Neural cell (in vitro differentiated cells): ENCODE data around the gene CLPSL2. TPM values are rescaled to one million over a fixed set of nuclear protein-coding genes. Genes with fewer than 3 reads are reported as not detected.

ENCODE experiments used
- H2AFZ ChIP-seq: fragments of 200-600, 300-800 bp; sonication (generic), shearing (Covaris generic); 2 replicates; pipeline ENCODE4 v1.6.0; 2014; ENCODE audit warnings: low read depth, mild to moderate bottlenecking, antibody characterized with exemption, low read length, moderate library complexity
- H3F3A ChIP-seq: fragments of 200-600 bp; shearing (Covaris generic); 2 replicates; pipeline ENCODE4 v1.6.1; 2016; ENCODE audit warnings: mild to moderate bottlenecking, moderate library complexity, mixed read lengths, antibody characterized with exemption, low read length; ENCODE audit not compliant: insufficient read depth, poor library complexity, severe bottlenecking
- H3K27ac ChIP-seq: fragments of 200-600, 300-800 bp; sonication (generic), shearing (Covaris generic); 2 replicates; pipeline ENCODE4 v1.5.1; 2014; ENCODE audit warnings: mild to moderate bottlenecking, low read length, moderate library complexity
- H3K27me3 ChIP-seq: fragments of 300-800, 200-600 bp; sonication (generic), shearing (Covaris generic); 2 replicates; pipeline ENCODE4 v1.6.0; 2014; ENCODE audit warnings: mild to moderate bottlenecking, low read depth, low read length, moderate library complexity; ENCODE audit not compliant: insufficient read depth
- H3K36me3 ChIP-seq: fragments of 300-800, 200-600 bp; sonication (generic), shearing (Covaris generic); 2 replicates; pipeline ENCODE4 v1.5.1; 2014; ENCODE audit warnings: mild to moderate bottlenecking, antibody characterized with exemption, low read length, moderate library complexity; ENCODE audit not compliant: insufficient read depth
- H3K4me2 ChIP-seq: fragments of 300-800, 200-600 bp; sonication (generic), shearing (Covaris generic); 2 replicates; pipeline ENCODE4 v1.6.0; 2014; ENCODE audit warnings: mild to moderate bottlenecking, low read length
- H3K4me3 ChIP-seq: fragments of 300-800, 200-600 bp; sonication (generic), shearing (Covaris generic); 2 replicates; pipeline ENCODE4 v1.5.1; 2014; ENCODE audit warnings: mild to moderate bottlenecking, low read length, moderate library complexity
- H3K79me2 ChIP-seq: fragments of 200-600 bp; shearing (Covaris generic); replicated peaks from 2 replicates; pipeline ENCODE4 v1.6.0; 2014; ENCODE audit warnings: mild to moderate bottlenecking, low read length, moderate library complexity; ENCODE audit not compliant: insufficient read depth
- H3K9ac ChIP-seq: fragments of 300-800, 200-600 bp; sonication (generic), shearing (Covaris generic); 2 replicates; pipeline ENCODE4 v1.6.1; 2016; ENCODE audit warnings: mild to moderate bottlenecking, low read length, mixed read lengths
- H3K9me2 ChIP-seq: fragments of 200-600 bp; shearing (Covaris generic); 2 replicates; pipeline ENCODE4 v1.6.1; 2016; ENCODE audit warnings: mild to moderate bottlenecking, low read length, mixed read lengths; ENCODE audit not compliant: insufficient read depth
- H3K9me3 ChIP-seq: fragments of 200-600, 300-800 bp; sonication (generic), shearing (Covaris generic); 2 replicates; pipeline ENCODE4 v1.6.1; 2016; ENCODE audit warnings: mild to moderate bottlenecking, mixed run types, low read length, moderate library complexity, mixed read lengths
- H4K20me1 ChIP-seq: fragments of 200-600 bp; shearing (Covaris generic); 2 replicates; pipeline ENCODE4 v1.6.1; 2016; ENCODE audit warnings: mild to moderate bottlenecking, mixed run types; ENCODE audit not compliant: insufficient read depth
- CTCF ChIP-seq: fragments of 450-650 bp; IDR thresholded peaks from 2 replicates; pipeline ENCODE4 v1.5.1; 2014; ENCODE audit warnings: antibody characterized with exemption, mild to moderate bottlenecking, moderate library complexity; ENCODE audit not compliant: poor library complexity, severe bottlenecking
- EP300 ChIP-seq: fragments of 450-650 bp; conservative IDR thresholded peaks from 2 replicates; pipeline ENCODE4 v1.6.1; 2014; ENCODE audit warnings: antibody characterized with exemption, mild to moderate bottlenecking, moderate library complexity; ENCODE audit not compliant: poor library complexity, severe bottlenecking
- EZH2 ChIP-seq: fragments of 200-600, 300-800 bp; shearing (Covaris generic), sonication (generic); IDR thresholded peaks from 2 replicates; pipeline ENCODE4 v1.6.1; 2014; ENCODE audit warnings: antibody characterized with exemption, low read length, borderline replicate concordance, mild to moderate bottlenecking; ENCODE audit not compliant: insufficient read depth, poor library complexity, severe bottlenecking
- MXI1 ChIP-seq: fragments of 450-650 bp; conservative IDR thresholded peaks from 2 replicates; pipeline ENCODE4 v1.6.1; 2014; ENCODE audit warnings: antibody characterized with exemption, mild to moderate bottlenecking; ENCODE audit not compliant: poor library complexity, severe bottlenecking
- POLR2AphosphoS5 ChIP-seq: IDR thresholded peaks from 2 replicates; pipeline ENCODE4 v1.6.1; 2012
- RAD21 ChIP-seq: fragments of 450-650 bp; conservative IDR thresholded peaks from 2 replicates; pipeline ENCODE4 v1.6.1; 2014; ENCODE audit warnings: antibody characterized with exemption, mild to moderate bottlenecking, moderate library complexity
- SMC3 ChIP-seq: fragments of 450-650 bp; conservative IDR thresholded peaks from 2 replicates; pipeline ENCODE4 v1.6.1; 2014; ENCODE audit warnings: antibody characterized with exemption, mild to moderate bottlenecking, moderate library complexity; ENCODE audit not compliant: poor library complexity
- TAF1 ChIP-seq: IDR thresholded peaks from 2 replicates; pipeline ENCODE4 v1.6.1; 2012; ENCODE audit warnings: low read depth
- polyA plus RNA-seq: library from polyadenylated mRNA; depleted of rRNA; stranded (reverse); fragments of >200 nt; gene quantifications from 2 replicates; pipeline ENCODE4 v1.2.3, GENCODE V29; 2014
- TF ChIP-seq, protein P1 (sequence below): IDR thresholded peaks from 2 replicates; pipeline ENCODE4 v1.6.1; 2012; ENCODE audit warnings: borderline replicate concordance

CLPSL2 gene
- polyA plus RNA-seq, 1 donor from 2014 or later, result not detected

- Histone ChIP-seq H3K4me3 (no peak overlapping the region), H2AFZ (no peak overlapping the region), H3K9ac (no peak overlapping the region), H3K79me2 (no peaks in the 10 kb centered on the region), H3F3A (no peaks in the 10 kb centered on the region), H3K36me3 (no peaks in the 10 kb centered on the region), H3K9me3 (no peaks in the 10 kb centered on the region), H4K20me1 (no peaks in the 10 kb centered on the region), H3K9me2 (no peaks in the 10 kb centered on the region), H3K4me2 (no peak overlapping the region), H3K27me3 (no peaks in the 10 kb centered on the region), H3K27ac (no peak overlapping the region)
- no peak for TF ChIP-seq SMC3
- TF ChIP-seq, protein P1, sequence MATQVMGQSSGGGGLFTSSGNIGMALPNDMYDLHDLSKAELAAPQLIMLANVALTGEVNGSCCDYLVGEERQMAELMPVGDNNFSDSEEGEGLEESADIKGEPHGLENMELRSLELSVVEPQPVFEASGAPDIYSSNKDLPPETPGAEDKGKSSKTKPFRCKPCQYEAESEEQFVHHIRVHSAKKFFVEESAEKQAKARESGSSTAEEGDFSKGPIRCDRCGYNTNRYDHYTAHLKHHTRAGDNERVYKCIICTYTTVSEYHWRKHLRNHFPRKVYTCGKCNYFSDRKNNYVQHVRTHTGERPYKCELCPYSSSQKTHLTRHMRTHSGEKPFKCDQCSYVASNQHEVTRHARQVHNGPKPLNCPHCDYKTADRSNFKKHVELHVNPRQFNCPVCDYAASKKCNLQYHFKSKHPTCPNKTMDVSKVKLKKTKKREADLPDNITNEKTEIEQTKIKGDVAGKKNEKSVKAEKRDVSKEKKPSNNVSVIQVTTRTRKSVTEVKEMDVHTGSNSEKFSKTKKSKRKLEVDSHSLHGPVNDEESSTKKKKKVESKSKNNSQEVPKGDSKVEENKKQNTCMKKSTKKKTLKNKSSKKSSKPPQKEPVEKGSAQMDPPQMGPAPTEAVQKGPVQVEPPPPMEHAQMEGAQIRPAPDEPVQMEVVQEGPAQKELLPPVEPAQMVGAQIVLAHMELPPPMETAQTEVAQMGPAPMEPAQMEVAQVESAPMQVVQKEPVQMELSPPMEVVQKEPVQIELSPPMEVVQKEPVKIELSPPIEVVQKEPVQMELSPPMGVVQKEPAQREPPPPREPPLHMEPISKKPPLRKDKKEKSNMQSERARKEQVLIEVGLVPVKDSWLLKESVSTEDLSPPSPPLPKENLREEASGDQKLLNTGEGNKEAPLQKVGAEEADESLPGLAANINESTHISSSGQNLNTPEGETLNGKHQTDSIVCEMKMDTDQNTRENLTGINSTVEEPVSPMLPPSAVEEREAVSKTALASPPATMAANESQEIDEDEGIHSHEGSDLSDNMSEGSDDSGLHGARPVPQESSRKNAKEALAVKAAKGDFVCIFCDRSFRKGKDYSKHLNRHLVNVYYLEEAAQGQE, result no peak
- no peak for TF ChIP-seq POLR2AphosphoS5
- no peak for TF ChIP-seq CTCF
- TF ChIP-seq RAD21, result no peak
- no peak for TF ChIP-seq MXI1
- no peak for TF ChIP-seq EP300
- TF ChIP-seq EZH2, result no peak
- TF ChIP-seq TAF1, result no peak
These were observed 19.8 kb downstream of the CLPSL2 start for GRCh38 chr6:35796236-35796635.

- Histone ChIP-seq H3K27me3 (no peaks in the 10 kb centered on the region), H3K9ac (no peak overlapping the region), H3K4me3 (no peak overlapping the region), H2AFZ (no peak overlapping the region), H3K36me3 (no peaks in the 10 kb centered on the region), H3K27ac (no peak overlapping the region), H3K79me2 (no peaks in the 10 kb centered on the region), H3F3A (no peaks in the 10 kb centered on the region), H3K4me2 (no peak overlapping the region), H3K9me2 (no peaks in the 10 kb centered on the region), H3K9me3 (no peaks in the 10 kb centered on the region), H4K20me1 (no peaks in the 10 kb centered on the region)
- TF ChIP-seq TAF1 (no peak), SMC3 (no peak), EP300 (no peak), RAD21 (no peak), POLR2AphosphoS5 (no peak), CTCF (no peak), EZH2 (no peak)
- TF ChIP-seq, protein P1, result no peak
These were observed 21.6 kb downstream of the CLPSL2 start for GRCh38 chr6:35797837-35798526.
